IPS-15b (cell line): ENCODE results near the gene SLC46A2.

Experiments used
- H3K27me3 ChIP-seq: one replicate; pipeline ENCODE4 v1.6.1; 2013; ENCODE audit warnings: low read length; ENCODE audit not compliant: control insufficient read depth, insufficient read depth
- H3K36me3 ChIP-seq: one replicate; pipeline ENCODE4 v1.6.1; 2013; ENCODE audit warnings: low read length; ENCODE audit not compliant: control insufficient read depth, insufficient read depth
- H3K4me1 ChIP-seq: one replicate; pipeline ENCODE4 v1.6.1; 2013; ENCODE audit warnings: mild to moderate bottlenecking, low read length; ENCODE audit not compliant: control insufficient read depth, insufficient read depth
- H3K4me3 ChIP-seq: one replicate; pipeline ENCODE4 v1.5.1; 2013; ENCODE audit warnings: low read depth, low read length
- H3K9ac ChIP-seq: one replicate; pipeline ENCODE4 v1.6.1; 2013; ENCODE audit warnings: low read depth, mild to moderate bottlenecking, low read length
- H3K9me3 ChIP-seq: one replicate; pipeline ENCODE4 v1.6.1; 2013; ENCODE audit warnings: mild to moderate bottlenecking, low read length; ENCODE audit not compliant: control insufficient read depth, insufficient read depth

SLC46A2 gene

GRCh38 chr9:112853882-112854585 is 36.6 kb downstream of the SLC46A2 start:
- no peaks in the 10 kb centered on the region for H3K9me3 ChIP-seq
- H3K27me3 ChIP-seq = no peaks in the 10 kb centered on the region
- H3K9ac ChIP-seq = no peak overlapping the region
- H3K4me1 ChIP-seq = no peaks in the 10 kb centered on the region
- H3K36me3 ChIP-seq = peaks cover 13% of the 10 kb centered on the region
- no peak overlapping the region for H3K4me3 ChIP-seq

- H3K4me3 ChIP-seq = no peak overlapping the region
- no peaks in the 10 kb centered on the region for H3K27me3 ChIP-seq
- H3K9me3 ChIP-seq = no peaks in the 10 kb centered on the region
- peaks cover 8% of the 10 kb centered on the region for H3K4me1 ChIP-seq
- no peak overlapping the region for H3K9ac ChIP-seq
- peaks cover 13% of the 10 kb centered on the region for H3K36me3 ChIP-seq
Measured at GRCh38 chr9:112852741-112853504, 37.8 kb downstream of the SLC46A2 start.

- H3K27me3 ChIP-seq = no peaks in the 10 kb centered on the region
- peaks cover 18% of the 10 kb centered on the region for H3K4me1 ChIP-seq
- no peaks in the 10 kb centered on the region for H3K9me3 ChIP-seq
- no peak overlapping the region for H3K4me3 ChIP-seq
- peaks cover 11% of the 10 kb centered on the region for H3K36me3 ChIP-seq
- no peak overlapping the region for H3K9ac ChIP-seq
Measured at GRCh38 chr9:112850840-112851239, 39.8 kb downstream of the SLC46A2 start.

GRCh38 chr9:112849363-112849922 is 41.2 kb downstream of the SLC46A2 start:
- no peak overlapping the region for H3K9ac ChIP-seq
- H3K4me3 ChIP-seq = no peak overlapping the region
- no peaks in the 10 kb centered on the region for H3K27me3 ChIP-seq
- no peaks in the 10 kb centered on the region for H3K9me3 ChIP-seq
- H3K4me1 ChIP-seq = peaks cover 25% of the 10 kb centered on the region
- H3K36me3 ChIP-seq = peaks cover 6% of the 10 kb centered on the region

- peaks cover 25% of the 10 kb centered on the region for H3K4me1 ChIP-seq
- no peak overlapping the region for H3K9ac ChIP-seq
- H3K36me3 ChIP-seq = peaks cover 6% of the 10 kb centered on the region
- H3K4me3 ChIP-seq = peak overlapping the region; percentile 10
- no peaks in the 10 kb centered on the region for H3K9me3 ChIP-seq
- H3K27me3 ChIP-seq = no peaks in the 10 kb centered on the region
Measured at GRCh38 chr9:112848316-112849151, 42.1 kb downstream of the SLC46A2 start.

- H3K36me3 ChIP-seq = peaks cover 6% of the 10 kb centered on the region
- H3K4me1 ChIP-seq = peaks cover 25% of the 10 kb centered on the region
- H3K9ac ChIP-seq = no peak overlapping the region
- no peak overlapping the region for H3K4me3 ChIP-seq
- H3K27me3 ChIP-seq = no peaks in the 10 kb centered on the region
- no peaks in the 10 kb centered on the region for H3K9me3 ChIP-seq
Measured at GRCh38 chr9:112846528-112847488, 43.9 kb downstream of the SLC46A2 start.

GRCh38 chr9:112844771-112845542 is 45.7 kb downstream of the SLC46A2 start:
- Histone ChIP-seq H3K4me3 (no peak overlapping the region), H3K27me3 (no peaks in the 10 kb centered on the region), H3K4me1 (peaks cover 25% of the 10 kb centered on the region), H3K9ac (no peak overlapping the region), H3K9me3 (no peaks in the 10 kb centered on the region), H3K36me3 (peaks cover under 1% of the 10 kb centered on the region)

GRCh38 chr9:112842555-112842954 is 48.1 kb downstream of the SLC46A2 start:
- no peak overlapping the region for H3K9ac ChIP-seq
- no peak overlapping the region for H3K4me3 ChIP-seq
- H3K27me3 ChIP-seq = no peaks in the 10 kb centered on the region
- H3K9me3 ChIP-seq = no peaks in the 10 kb centered on the region
- peaks cover 5% of the 10 kb centered on the region for H3K36me3 ChIP-seq
- H3K4me1 ChIP-seq = peaks cover 17% of the 10 kb centered on the region

GRCh38 chr9:112841261-112841660 is 49.4 kb downstream of the SLC46A2 start:
- Histone ChIP-seq H3K36me3 (peaks cover 5% of the 10 kb centered on the region), H3K9me3 (no peaks in the 10 kb centered on the region), H3K27me3 (no peaks in the 10 kb centered on the region), H3K9ac (no peak overlapping the region), H3K4me1 (peaks cover 12% of the 10 kb centered on the region), H3K4me3 (no peak overlapping the region)

- H3K9me3 ChIP-seq = no peaks in the 10 kb centered on the region
- H3K9ac ChIP-seq = no peak overlapping the region
- no peaks in the 10 kb centered on the region for H3K4me1 ChIP-seq
- H3K27me3 ChIP-seq = no peaks in the 10 kb centered on the region
- H3K36me3 ChIP-seq = peaks cover 5% of the 10 kb centered on the region
- no peak overlapping the region for H3K4me3 ChIP-seq
Measured at GRCh38 chr9:112839331-112839730, 51.3 kb downstream of the SLC46A2 start.
